Stimulated activated CD8-positive, alpha-beta memory T cell treated with anti-CD3 and anti-CD28 coated beads, Interleukin-7, amount 100 ng/mL, for 4 hours (primary cell): ENCODE measurements around the gene HDAC4.

ENCODE experiments used
- DNase-seq, 2 donors: peaks; one replicate each; pipeline ENCODE4 v3.0.0-alpha.2; 2020; ENCODE audit warnings: low read depth in 2 of 2

The HDAC4 gene

GRCh38 chr2:239204136-239204875 lies 196.5 kb downstream of the HDAC4 start:
- no peak for DNase-seq

- DNase-seq = no peak
Observed at GRCh38 chr2:239203443-239204135, 197.2 kb downstream of the HDAC4 start.

- no peak for DNase-seq
Observed at GRCh38 chr2:239202836-239203235, 198.0 kb downstream of the HDAC4 start.

- DNase-seq = no peak
Observed at GRCh38 chr2:239202343-239202742, 198.5 kb downstream of the HDAC4 start.

- no peak for DNase-seq
Observed at GRCh38 chr2:239201884-239202283, 198.9 kb downstream of the HDAC4 start.

GRCh38 chr2:239201531-239201876 lies 199.3 kb downstream of the HDAC4 start:
- DNase-seq = no peak

GRCh38 chr2:239200646-239201530 lies 199.9 kb downstream of the HDAC4 start:
- no peak for DNase-seq

- no peak for DNase-seq
Observed at GRCh38 chr2:239199041-239199768, 201.6 kb downstream of the HDAC4 start.

GRCh38 chr2:239198221-239198620 lies 202.6 kb downstream of the HDAC4 start:
- DNase-seq = no peak

- no peak for DNase-seq
Observed at GRCh38 chr2:239197146-239197545, 203.7 kb downstream of the HDAC4 start.

- DNase-seq = no peak
Observed at GRCh38 chr2:239196474-239197021, 204.3 kb downstream of the HDAC4 start.

GRCh38 chr2:239195992-239196391 lies 204.8 kb downstream of the HDAC4 start:
- DNase-seq = no peak

GRCh38 chr2:239195318-239195871 lies 205.4 kb downstream of the HDAC4 start:
- no peak for DNase-seq

- no peak for DNase-seq
Observed at GRCh38 chr2:239194731-239195317, 206.0 kb downstream of the HDAC4 start.

- no peak for DNase-seq
Observed at GRCh38 chr2:239193925-239194677, 206.7 kb downstream of the HDAC4 start.

GRCh38 chr2:239193401-239193811 lies 207.4 kb downstream of the HDAC4 start:
- no peak for DNase-seq

GRCh38 chr2:239192975-239193374 lies 207.8 kb downstream of the HDAC4 start:
- no peak for DNase-seq

GRCh38 chr2:239192456-239192855 lies 208.4 kb downstream of the HDAC4 start:
- DNase-seq = no peak

- DNase-seq = no peak
Observed at GRCh38 chr2:239190921-239191885, 209.6 kb downstream of the HDAC4 start.
